Measurements from ENCODE around the gene UTY. TPM values are rescaled to one million over a fixed set of nuclear protein-coding genes. Genes with fewer than 3 reads are reported as not detected.

The UTY gene
- total RNA-seq, 1 experiment from 2014 or later = not detected

DNA sequence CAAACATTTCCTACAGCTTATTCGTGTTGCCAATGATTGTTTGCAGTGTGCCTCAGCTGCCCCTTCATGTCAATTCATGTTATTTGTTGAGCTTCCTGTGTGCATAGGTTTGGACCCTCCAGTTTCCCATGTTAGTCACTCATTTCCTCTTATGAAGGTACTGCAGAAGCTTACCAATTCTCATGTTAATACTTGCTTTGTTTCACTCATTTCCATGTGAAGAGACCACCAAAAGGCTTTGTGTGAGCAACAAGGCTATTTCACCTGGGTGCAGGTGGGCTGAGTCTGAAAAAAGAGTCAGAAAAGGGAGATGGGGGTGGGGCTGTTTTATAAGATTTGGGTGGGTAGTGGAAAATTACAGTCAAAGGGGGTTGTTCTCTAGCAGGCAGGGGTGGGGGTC lies 274.6 kb downstream of the UTY start:
- H4K8ac ChIP-seq (replicated peaks; ENCODE audit: insufficient read length, low read depth, low read length) = no peak overlapping the region
- H4K20me1 ChIP-seq (ENCODE audit: control insufficient read depth, insufficient read depth, insufficient read length) = no peaks in the 10 kb centered on the region
- no peaks in the 10 kb centered on the region for H3K79me2 ChIP-seq (ENCODE audit: insufficient read depth, low read length)
- no peak overlapping the region for H2BK20ac ChIP-seq (ENCODE audit: low read depth, low read length, poor library complexity, severe bottlenecking)
- no peak overlapping the region for H3K4ac ChIP-seq (ENCODE audit: low read depth, low read length)
- no peak overlapping the region for H3K56ac ChIP-seq (ENCODE audit: insufficient read length, low read depth, low read length)
- Mint-ChIP-seq H3K36me3 (ENCODE audit: insufficient read depth in 1 of 3, low read depth in 3 of 3) (no peaks in the 10 kb centered on the region), H3K27me3 (ENCODE audit: low read depth) (no peaks in the 10 kb centered on the region), H3K4me1 (no peaks in the 10 kb centered on the region), H3K4me3 (no peak overlapping the region), H3K9me3 (no peaks in the 10 kb centered on the region), H3K27ac (no peak overlapping the region)
- no peaks in the 10 kb centered on the region for H3K9me3 ChIP-seq (ENCODE audit: control insufficient read depth, low read depth, low read length)
- H3K4me1 ChIP-seq (ENCODE audit: insufficient read depth, low read length) = no peaks in the 10 kb centered on the region
- H4K5ac ChIP-seq (ENCODE audit: insufficient read length, low read depth, low read length) = no peak overlapping the region
- H3K79me1 ChIP-seq (ENCODE audit: insufficient read depth, low read depth, low read length, poor library complexity, severe bottlenecking) = no peaks in the 10 kb centered on the region
- no peak overlapping the region for H3K9ac ChIP-seq (ENCODE audit: extremely low read depth, insufficient read length, low read length)
- no peak overlapping the region for H3T11ph ChIP-seq (ENCODE audit: low read length)
- no peak overlapping the region for H4K91ac ChIP-seq (ENCODE audit: insufficient read length, low read depth, low read length)
- H3K18ac ChIP-seq (ENCODE audit: insufficient read length, low read depth, low read length) = no peak overlapping the region
- no peak overlapping the region for H3K14ac ChIP-seq (ENCODE audit: insufficient read depth, low read length)
- TF ChIP-seq, protein P1, sequence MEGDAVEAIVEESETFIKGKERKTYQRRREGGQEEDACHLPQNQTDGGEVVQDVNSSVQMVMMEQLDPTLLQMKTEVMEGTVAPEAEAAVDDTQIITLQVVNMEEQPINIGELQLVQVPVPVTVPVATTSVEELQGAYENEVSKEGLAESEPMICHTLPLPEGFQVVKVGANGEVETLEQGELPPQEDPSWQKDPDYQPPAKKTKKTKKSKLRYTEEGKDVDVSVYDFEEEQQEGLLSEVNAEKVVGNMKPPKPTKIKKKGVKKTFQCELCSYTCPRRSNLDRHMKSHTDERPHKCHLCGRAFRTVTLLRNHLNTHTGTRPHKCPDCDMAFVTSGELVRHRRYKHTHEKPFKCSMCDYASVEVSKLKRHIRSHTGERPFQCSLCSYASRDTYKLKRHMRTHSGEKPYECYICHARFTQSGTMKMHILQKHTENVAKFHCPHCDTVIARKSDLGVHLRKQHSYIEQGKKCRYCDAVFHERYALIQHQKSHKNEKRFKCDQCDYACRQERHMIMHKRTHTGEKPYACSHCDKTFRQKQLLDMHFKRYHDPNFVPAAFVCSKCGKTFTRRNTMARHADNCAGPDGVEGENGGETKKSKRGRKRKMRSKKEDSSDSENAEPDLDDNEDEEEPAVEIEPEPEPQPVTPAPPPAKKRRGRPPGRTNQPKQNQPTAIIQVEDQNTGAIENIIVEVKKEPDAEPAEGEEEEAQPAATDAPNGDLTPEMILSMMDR (conservative IDR thresholded peaks at IDR 0.05) = no peak
- H3K27me3 ChIP-seq (ENCODE audit: insufficient read depth, low read length) = no peaks in the 10 kb centered on the region
- H2AK5ac ChIP-seq (ENCODE audit: insufficient read length, low read length) = no peak overlapping the region
- H2BK15ac ChIP-seq (ENCODE audit: low read depth, low read length) = no peak overlapping the region
- no peak overlapping the region for H2BK120ac ChIP-seq (ENCODE audit: low read depth, low read length, poor library complexity, severe bottlenecking)
- H3K4me2 ChIP-seq (ENCODE audit: insufficient read depth, insufficient read length, low read length) = no peak overlapping the region
- no peak overlapping the region for H2BK12ac ChIP-seq (ENCODE audit: insufficient read length, low read depth, low read length)
- no peak overlapping the region for H3K23ac ChIP-seq (ENCODE audit: insufficient read length, low read depth, low read length)
- WGBS (ENCODE audit: extremely low coverage, insufficient read length, low lambda C conversion rate) = no CpG with 5 or more reads among the region's 1 CpG
- no peak overlapping the region for H2AFZ ChIP-seq (ENCODE audit: low read length)
- no peak overlapping the region for H3K27ac ChIP-seq (ENCODE audit: insufficient read length, low read depth, low read length)
- DNase-seq = no peak
- no peaks in the 10 kb centered on the region for H3K23me2 ChIP-seq (ENCODE audit: insufficient read length, low read depth, low read length, poor library complexity, severe bottlenecking)
- H2BK5ac ChIP-seq (ENCODE audit: insufficient read length, low read length) = no peak overlapping the region

Other genes with a start within 250 kb of the UTY start
- gene TMSB4Y, start 223.9 kb upstream of the UTY start, total RNA-seq (2021) = not detected in 2 replicates